ENCODE results near the gene EXOC3.
"Not testable (repeated sequence)": the region's sequence is repeated elsewhere in the genome, so short reads cannot be mapped to it uniquely, and the experiment has no call there.

The EXOC3 gene

GRCh38 chr5:458547-459353, 15.8 kb downstream of the EXOC3 start:
- peak in 1 of 2 donors; percentile 34 for DNase-seq

DNA sequence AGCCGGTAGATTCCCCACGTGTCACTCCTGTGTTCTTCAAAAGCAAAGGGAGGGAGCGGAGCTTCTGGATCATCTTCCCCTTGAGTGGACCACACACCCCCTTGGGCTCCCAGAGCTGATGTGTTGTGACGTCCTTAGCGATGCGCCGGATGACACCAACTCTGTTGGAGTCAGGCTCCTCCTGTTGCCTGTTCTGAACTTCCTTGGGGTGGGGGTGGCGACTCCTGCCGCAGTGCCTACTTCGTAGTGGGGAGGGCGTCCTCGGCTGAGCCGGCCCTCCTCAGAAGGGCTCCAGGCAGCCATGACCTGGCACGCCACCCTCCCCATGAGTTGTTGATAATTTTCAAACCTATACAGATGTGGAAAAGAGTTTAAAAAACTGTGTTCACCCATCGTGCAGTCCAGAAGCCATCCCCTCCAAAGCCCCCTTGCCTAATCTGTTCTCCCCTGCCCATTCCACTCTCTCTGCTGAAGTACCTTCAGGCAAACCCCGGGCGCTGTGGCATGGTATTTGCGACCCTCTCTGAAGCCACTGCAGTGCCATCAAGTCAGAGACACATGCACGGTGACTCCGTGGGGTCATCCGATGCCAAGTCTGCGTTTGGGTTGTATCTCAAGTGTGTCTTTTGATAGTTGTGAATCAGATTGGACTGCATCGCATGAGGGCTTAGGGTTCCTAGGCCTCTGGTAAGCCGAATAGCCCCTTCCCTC, 16.7 kb downstream of the EXOC3 start:
- no peak for DNase-seq

DNA sequence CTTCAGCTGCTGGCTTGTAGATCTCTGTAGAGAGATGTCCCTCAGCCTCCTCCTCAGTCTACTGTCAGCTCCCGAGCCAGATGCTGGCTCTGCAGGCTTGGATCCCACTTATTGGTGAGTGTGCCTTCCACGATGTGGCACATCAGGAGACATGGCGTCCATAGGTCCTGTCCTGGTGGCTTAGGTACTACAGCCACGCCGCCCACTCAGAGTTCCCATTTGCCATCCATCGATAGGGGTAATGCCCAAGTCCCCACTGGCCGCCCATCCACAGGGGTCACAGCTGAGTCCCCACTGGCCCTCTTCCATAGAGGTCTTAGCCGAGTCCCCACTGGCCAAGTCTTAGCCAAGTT, 17.3 kb downstream of the EXOC3 start:
- no peak for DNase-seq

DNA sequence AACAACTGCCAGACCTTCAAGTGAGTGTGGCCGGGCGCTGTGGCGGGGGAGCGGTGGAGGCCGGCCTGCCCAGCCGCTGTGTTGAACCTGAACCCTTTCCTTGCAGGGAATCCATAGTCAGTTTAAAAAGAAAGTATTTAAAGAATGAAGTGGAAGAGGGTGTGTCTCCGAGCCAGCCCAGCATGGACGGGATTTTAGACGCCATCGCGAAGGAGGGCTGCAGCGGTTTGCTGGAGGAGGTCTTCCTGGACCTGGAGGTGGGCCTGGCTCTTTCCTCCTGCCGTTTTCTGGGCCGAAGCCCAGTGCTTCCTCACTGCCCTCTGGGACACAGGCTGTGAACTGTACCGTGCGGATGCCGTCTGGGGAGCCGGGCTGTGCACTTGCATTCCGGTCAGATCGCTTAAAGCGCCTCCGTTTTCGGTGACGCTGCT, 19.1 kb downstream of the EXOC3 start:
- DNase-seq, result no peak

DNA sequence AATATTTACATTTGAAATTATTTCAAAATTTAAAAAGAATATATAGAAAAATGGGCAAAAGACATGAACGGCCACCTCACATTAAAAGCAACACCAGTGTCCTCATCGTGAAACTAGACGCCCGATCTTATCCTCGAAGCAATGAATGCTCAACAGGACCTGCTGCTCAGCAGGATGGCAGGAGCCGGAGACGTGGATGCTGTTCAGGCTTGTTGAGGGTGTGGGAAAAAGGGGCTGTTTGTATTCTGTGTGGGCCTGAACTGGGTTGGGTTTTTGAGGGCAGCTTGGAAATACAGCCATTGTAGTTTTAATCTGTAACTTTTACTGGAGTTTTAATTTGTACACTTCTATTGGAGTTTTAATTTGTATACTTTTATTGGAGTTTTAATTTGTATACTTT, 20.3 kb downstream of the EXOC3 start:
- no peak for DNase-seq

GRCh38 chr5:463952-464351, 21.0 kb downstream of the EXOC3 start:
- DNase-seq, result peak; percentile 49 to 65

DNA sequence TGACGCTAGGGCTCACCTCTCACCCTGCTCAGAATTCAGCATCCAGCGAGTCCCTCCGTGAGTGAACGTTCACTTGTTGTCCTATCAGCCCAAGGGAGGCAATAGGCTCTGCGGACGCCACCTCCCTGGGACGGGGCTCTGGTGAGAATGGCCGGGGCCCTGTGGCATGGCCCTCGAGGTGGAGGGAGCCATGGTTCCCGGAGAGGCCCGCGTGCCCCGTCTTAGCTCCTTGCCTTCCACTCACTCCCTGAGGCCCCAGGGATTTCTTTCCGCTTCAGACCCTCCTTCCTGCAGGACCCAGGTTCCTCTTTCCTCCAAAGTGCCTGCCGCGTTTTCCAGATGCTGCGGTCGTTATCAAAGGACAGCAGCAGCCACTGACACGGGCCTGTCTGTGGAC, 21.5 kb downstream of the EXOC3 start:
- DNase-seq, result no peak

- no peak for DNase-seq
Observed at GRCh38 chr5:464843-465590, 22.0 kb downstream of the EXOC3 start.

GRCh38 chr5:465591-466403, 22.8 kb downstream of the EXOC3 start:
- DNase-seq, result no peak

GRCh38 chr5:466661-467310, 23.8 kb downstream of the EXOC3 start:
- DNase-seq, result no peak

- no peak for DNase-seq
Observed at GRCh38 chr5:468401-468800, 25.4 kb downstream of the EXOC3 start.

DNA sequence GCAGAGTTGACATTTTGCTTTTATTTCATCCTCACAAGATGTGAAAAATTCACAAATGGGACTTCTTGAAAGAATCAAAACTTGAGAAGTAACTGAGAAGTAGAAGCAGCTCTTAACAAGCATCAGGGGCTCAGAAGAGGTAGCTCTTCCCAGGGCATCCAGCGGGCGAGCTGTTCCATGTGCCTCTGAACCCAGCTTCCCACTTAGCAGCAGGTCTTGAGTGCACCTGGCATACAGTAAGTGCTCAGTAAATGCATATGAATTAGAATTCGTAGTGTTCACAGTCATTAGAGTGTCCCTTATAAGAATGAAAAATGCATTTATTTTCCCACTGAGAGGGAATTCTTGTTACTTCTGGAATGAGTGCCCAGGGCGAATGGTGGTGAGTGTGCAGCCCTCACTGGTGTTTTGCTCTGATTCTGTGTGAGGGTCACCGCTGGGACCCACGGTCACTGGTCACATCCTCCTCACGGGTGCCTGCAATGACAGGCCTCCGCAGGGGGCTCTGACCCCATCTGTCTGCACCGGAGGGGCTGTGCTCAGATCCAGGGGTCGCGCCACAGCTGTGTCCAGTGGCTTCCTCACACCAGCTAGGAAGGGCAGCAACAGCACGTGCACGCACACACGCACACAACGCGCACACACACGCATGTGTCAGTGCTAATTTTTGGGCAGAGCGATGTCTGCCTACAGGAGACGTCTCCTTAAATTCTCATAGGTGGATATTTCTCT, 26.9 kb downstream of the EXOC3 start:
- DNase-seq, result no peak

DNA sequence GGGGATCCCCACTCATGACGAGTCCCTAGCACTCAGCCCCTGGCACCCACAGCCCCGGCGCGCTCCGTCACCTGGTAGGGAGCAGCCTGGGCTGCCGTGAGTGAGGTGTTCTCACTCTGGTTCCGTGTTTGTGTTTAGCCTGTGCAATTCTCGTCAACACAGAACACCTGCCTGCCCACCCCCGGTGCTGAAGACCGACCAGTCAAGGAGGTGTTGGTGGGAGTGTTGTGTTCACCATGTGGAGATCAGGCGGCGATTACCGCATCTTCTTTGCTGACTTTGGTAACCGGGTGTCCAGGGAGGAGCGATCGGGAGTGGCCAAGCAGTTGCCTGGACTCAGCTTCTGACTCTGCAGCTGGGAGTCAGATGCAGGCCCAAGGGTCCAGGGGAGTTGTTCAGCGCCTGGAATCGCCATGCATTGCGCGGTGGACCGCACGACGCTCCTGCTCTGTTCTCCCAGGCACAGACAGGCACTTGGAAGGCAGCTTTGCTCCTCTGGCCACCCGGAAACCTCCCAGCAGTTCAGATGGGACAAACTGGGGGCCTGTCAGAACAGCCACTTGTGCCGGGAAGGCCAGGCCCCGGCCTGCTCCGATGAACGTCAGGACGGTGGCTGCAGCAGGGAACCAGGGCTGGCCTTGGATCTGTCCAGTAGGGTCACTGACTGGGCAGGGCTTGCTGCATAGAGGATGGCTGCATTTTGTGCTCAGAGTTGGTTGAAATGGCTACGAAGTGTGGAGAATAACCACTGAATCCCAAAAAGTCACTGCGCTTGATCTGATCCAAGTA, 28.2 kb downstream of the EXOC3 start:
- no peak for DNase-seq

- peak; percentile 60 to 68 for DNase-seq
Observed at GRCh38 chr5:471750-472058, 28.7 kb downstream of the EXOC3 start.

- no peak for DNase-seq
Observed at GRCh38 chr5:472076-472655, 29.2 kb downstream of the EXOC3 start.

DNA sequence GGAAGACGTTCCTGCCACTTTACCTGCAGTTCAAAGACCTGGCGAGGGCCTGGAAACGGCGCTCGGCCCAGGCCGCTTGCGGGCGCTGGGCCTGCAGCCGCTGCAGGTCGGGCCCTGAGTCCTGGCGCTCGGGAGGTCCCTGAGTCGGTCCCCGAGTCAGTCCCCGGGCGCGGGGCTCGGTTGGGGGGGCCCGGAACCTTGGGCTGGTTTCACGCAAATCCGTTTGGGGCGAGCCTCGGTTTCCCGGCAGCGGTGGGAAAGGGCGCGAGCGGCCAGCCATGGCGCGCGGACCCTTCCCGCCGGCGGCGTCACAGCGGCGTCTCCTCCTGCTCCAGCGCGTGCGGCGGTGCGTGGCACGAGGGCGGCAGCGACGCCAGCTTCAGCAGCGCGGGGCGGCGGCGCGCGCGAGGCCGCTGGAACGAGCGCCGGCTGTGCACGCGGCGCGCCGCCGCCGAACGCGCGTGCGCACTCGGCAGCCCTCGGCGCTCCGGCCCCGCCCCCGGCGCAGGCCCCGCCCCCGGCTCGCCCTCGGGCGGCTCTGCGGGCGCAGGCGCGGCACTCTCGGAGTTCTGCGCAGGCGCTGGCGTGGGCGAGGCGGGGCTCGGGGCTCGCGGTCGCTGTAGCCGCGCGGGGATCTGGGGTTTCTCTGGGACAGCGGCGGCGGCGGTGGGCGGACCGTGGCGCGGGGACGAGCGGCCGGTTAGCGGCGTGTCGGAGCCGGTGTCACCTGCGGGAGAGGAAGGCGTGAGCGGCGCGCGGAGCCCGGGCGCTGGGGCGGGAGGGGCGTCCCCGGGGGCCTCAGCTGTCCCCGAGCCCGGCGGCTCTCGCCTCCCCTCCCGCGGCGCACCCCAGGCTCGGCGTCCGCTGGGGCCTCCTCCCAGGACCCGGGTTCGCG, 29.9 kb downstream of the EXOC3 start:
- peak; percentile 79 to 87 for DNase-seq

- DNase-seq, result no peak
Observed at GRCh38 chr5:473551-474192, 30.7 kb downstream of the EXOC3 start.

GRCh38 chr5:474232-474839, 31.4 kb downstream of the EXOC3 start:
- DNase-seq, result not testable (repeated sequence)
